GM23338 (cell line): ENCODE data around the gene DNAI1. TPM values are rescaled to one million over a fixed set of nuclear protein-coding genes. Genes with fewer than 3 reads are reported as not detected.

ENCODE experiments used
- CREB1 ChIP-seq: fragments of 250-450 bp; sonication (Bioruptor Pico); IDR thresholded peaks from 2 replicates; pipeline ENCODE4 v1.5.0; 2020; ENCODE audit warnings: low read depth, mild to moderate bottlenecking, moderate library complexity
- CTCF ChIP-seq, 2 experiments: fragments of 200-600 bp in 1 of 2; sonication (generic) in 1 of 2; conservative IDR thresholded peaks; 2 replicates each; pipeline versions ENCODE4 v1.5.1 to v1.6.1; 2016 to 2017; ENCODE audit warnings: antibody characterized with exemption in 2 of 2, low read depth in 2 of 2, mild to moderate bottlenecking in 2 of 2, moderate library complexity in 1 of 2
- EZH2phosphoT487 ChIP-seq: fragments of 200-600 bp; sonication (generic); IDR thresholded peaks from one replicate; pipeline ENCODE4 v1.8.1; 2018; ENCODE audit warnings: antibody characterized with exemption; ENCODE audit not compliant: unreplicated experiment
- JUNB ChIP-seq: IDR thresholded peaks from one replicate; pipeline ENCODE4 v1.6.1; 2016; ENCODE audit warnings: antibody characterized with exemption; ENCODE audit not compliant: unreplicated experiment
- NANOG ChIP-seq: IDR thresholded peaks from 2 replicates; pipeline ENCODE4 v1.6.1; 2016; ENCODE audit warnings: antibody characterized with exemption, borderline replicate concordance
- STAT1 ChIP-seq: IDR thresholded peaks from one replicate; pipeline ENCODE4 v1.6.1; 2016; ENCODE audit warnings: antibody characterized with exemption; ENCODE audit not compliant: unreplicated experiment
- ZNF331 ChIP-seq: fragments of 250-450 bp; sonication (Bioruptor Pico); IDR thresholded peaks from 2 replicates; pipeline ENCODE4 v1.5.0; 2020; ENCODE audit warnings: low read depth, mild to moderate bottlenecking, moderate library complexity
- polyA plus RNA-seq: library from polyadenylated mRNA; unstranded; fragments of >200 nt; fragmentation: Nextera tagmentation; extraction: Ambion mirVana; gene quantifications from 2 replicates; pipeline ENCODE4 v1.2.1, GENCODE V29; 2016
- total RNA-seq: library from RNA; depleted of rRNA; stranded (reverse); fragments of >200 nt; shearing (Covaris generic); gene quantifications from 2 replicates; pipeline ENCODE4 v1.2.3, GENCODE V29; 2014
- TF ChIP-seq, protein P1 (sequence below): fragments of 250-450 bp; sonication (Bioruptor Pico); IDR thresholded peaks from 2 replicates; pipeline ENCODE4 v1.5.0; 2020; ENCODE audit warnings: mild to moderate bottlenecking, moderate library complexity

The DNAI1 gene
- total and polyA plus RNA-seq, 2 experiments from 2014 or later, result 1.0 to 1.1 TPM

GRCh38 chr9:34456746-34457145 is 1.9 kb upstream of the DNAI1 start (continued):
- TF ChIP-seq, protein P1, sequence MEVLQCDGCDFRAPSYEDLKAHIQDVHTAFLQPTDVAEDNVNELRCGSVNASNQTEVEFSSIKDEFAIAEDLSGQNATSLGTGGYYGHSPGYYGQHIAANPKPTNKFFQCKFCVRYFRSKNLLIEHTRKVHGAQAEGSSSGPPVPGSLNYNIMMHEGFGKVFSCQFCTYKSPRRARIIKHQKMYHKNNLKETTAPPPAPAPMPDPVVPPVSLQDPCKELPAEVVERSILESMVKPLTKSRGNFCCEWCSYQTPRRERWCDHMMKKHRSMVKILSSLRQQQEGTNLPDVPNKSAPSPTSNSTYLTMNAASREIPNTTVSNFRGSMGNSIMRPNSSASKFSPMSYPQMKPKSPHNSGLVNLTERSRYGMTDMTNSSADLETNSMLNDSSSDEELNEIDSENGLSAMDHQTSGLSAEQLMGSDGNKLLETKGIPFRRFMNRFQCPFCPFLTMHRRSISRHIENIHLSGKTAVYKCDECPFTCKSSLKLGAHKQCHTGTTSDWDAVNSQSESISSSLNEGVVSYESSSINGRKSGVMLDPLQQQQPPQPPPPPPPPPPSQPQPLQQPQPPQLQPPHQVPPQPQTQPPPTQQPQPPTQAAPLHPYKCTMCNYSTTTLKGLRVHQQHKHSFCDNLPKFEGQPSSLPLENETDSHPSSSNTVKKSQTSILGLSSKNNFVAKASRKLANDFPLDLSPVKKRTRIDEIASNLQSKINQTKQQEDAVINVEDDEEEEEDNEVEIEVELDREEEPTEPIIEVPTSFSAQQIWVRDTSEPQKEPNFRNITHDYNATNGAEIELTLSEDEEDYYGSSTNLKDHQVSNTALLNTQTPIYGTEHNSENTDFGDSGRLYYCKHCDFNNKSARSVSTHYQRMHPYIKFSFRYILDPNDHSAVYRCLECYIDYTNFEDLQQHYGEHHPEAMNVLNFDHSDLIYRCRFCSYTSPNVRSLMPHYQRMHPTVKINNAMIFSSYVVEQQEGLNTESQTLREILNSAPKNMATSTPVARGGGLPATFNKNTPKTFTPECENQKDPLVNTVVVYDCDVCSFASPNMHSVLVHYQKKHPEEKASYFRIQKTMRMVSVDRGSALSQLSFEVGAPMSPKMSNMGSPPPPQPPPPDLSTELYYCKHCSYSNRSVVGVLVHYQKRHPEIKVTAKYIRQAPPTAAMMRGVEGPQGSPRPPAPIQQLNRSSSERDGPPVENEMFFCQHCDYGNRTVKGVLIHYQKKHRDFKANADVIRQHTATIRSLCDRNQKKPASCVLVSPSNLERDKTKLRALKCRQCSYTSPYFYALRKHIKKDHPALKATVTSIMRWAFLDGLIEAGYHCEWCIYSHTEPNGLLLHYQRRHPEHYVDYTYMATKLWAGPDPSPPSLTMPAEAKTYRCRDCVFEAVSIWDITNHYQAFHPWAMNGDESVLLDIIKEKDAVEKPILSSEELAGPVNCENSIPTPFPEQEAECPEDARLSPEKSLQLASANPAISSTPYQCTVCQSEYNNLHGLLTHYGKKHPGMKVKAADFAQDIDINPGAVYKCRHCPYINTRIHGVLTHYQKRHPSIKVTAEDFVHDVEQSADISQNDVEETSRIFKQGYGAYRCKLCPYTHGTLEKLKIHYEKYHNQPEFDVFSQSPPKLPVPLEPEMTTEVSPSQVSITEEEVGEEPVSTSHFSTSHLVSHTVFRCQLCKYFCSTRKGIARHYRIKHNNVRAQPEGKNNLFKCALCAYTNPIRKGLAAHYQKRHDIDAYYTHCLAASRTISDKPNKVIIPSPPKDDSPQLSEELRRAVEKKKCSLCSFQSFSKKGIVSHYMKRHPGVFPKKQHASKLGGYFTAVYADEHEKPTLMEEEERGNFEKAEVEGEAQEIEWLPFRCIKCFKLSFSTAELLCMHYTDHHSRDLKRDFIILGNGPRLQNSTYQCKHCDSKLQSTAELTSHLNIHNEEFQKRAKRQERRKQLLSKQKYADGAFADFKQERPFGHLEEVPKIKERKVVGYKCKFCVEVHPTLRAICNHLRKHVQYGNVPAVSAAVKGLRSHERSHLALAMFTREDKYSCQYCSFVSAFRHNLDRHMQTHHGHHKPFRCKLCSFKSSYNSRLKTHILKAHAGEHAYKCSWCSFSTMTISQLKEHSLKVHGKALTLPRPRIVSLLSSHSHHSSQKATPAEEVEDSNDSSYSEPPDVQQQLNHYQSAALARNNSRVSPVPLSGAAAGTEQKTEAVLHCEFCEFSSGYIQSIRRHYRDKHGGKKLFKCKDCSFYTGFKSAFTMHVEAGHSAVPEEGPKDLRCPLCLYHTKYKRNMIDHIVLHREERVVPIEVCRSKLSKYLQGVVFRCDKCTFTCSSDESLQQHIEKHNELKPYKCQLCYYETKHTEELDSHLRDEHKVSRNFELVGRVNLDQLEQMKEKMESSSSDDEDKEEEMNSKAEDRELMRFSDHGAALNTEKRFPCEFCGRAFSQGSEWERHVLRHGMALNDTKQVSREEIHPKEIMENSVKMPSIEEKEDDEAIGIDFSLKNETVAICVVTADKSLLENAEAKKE (CRISPR knock-in tag), result no peak
- TF ChIP-seq ZNF331 (no peak), CTCF (conservative IDR thresholded peaks at IDR 0.05; ENCODE audit: low read depth in 2 of 2) (no peak), STAT1 (no peak), EZH2phosphoT487 (no peak), CREB1 (CRISPR knock-in tag) (no peak), JUNB (no peak), NANOG (no peak)
